Measurements from ENCODE around the gene PRR35. TPM values are rescaled to one million over a fixed set of nuclear protein-coding genes. Genes with fewer than 3 reads are reported as not detected.

Gene PRR35
- total RNA-seq (not detected), polyA plus RNA-seq (not detected)
- long read RNA-seq, donor 1 = 0 reads
- long read RNA-seq, donor 2 = 0 reads
- long read RNA-seq, donor 3 = 0 reads

DNA sequence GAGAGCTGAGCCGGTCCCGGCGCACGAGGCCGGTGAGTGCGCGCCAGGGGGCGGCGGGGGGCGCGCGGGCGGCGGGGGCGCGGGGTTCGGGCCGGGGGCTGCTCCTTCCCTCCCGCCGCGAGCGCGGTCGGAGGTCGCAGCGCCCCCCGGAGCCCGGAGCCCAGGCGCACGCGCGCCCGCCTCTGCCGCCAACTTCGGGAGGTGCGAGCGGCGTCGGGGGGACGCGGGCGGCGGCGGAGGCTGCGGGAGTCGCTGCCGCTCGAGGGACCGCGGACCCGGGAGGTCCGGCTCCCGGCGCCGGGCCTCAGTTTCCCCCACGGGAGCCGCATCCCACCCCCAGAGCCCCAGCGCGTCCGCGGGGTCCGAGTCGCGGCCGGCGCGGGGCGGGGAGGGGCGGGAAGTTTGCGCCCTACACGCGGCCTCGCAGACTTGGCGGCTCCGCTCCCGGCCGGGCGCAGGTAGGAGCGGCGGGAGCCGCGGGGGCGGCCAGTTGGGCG, at the start of gene PRR35:
Gene PRR35 (plus strand): TSS at position 191 of the 497 bp plus-strand sequence. CDS start 2,901 bp downstream, outside the sequence.
- H3K4me3 ChIP-seq = no peak within 1 kb of the TSS
- H3K36me3 ChIP-seq = no peaks in the 10 kb centered on the region
- H3K27me3 ChIP-seq = peaks cover 5 to 54% (median 42%) of the 10 kb centered on the region in 7 donors
- H3K27ac ChIP-seq = no peak within 1 kb of the TSS
- H3K9me3 ChIP-seq = no peaks in the 10 kb centered on the region
- DNase-seq (no peak), ATAC-seq (no peak)
- 1 to 2% methylated on average over 71 to 78 of the region's 84 CpGs for WGBS, 2 donors
- no peak for TF ChIP-seq CTCF (IDR thresholded peaks at IDR 0.05)
- peaks cover 3 to 12% (median 6%) of the 10 kb centered on the region in 9 donors for H3K4me1 ChIP-seq
- intact Hi-C loops (cut with DNase I) = no loop called here

DNA sequence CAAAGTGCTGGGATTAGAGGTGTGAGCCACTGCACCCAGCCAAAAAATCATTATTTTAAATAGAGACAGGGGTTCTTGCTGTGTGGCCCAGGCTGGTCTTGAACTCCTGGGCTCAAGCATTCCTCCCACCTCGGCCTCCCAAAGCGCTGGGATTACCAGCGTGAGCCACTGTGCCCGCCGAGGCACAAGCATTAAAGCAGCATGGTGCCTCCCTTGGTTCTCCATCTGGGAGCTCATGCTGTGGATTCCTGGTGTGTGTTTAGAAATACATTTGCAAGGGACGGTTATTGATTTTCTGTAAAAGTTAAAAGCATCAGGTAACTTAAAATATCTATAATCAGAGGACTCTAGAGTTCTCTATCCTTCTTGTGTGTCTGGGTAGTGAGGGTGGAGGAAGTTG, 47.4 kb upstream of the PRR35 start:
- H3K9me3 ChIP-seq = no peaks in the 10 kb centered on the region
- H3K36me3 ChIP-seq = peaks cover 0 to 72% (median 13%) of the 10 kb centered on the region in 9 donors
- intact Hi-C loops (cut with DNase I) = no loop called here
- DNase-seq = no peak
- no peaks in the 10 kb centered on the region for H3K4me1 ChIP-seq
- no peak overlapping the region for H3K4me3 ChIP-seq
- ATAC-seq = no peak
- 95 to 96% methylated on average over 6 of the region's 6 CpGs for WGBS, 2 donors
- no peak for TF ChIP-seq CTCF (IDR thresholded peaks at IDR 0.05)
- H3K27me3 ChIP-seq = no peaks in the 10 kb centered on the region
- no peak overlapping the region for H3K27ac ChIP-seq

DNA sequence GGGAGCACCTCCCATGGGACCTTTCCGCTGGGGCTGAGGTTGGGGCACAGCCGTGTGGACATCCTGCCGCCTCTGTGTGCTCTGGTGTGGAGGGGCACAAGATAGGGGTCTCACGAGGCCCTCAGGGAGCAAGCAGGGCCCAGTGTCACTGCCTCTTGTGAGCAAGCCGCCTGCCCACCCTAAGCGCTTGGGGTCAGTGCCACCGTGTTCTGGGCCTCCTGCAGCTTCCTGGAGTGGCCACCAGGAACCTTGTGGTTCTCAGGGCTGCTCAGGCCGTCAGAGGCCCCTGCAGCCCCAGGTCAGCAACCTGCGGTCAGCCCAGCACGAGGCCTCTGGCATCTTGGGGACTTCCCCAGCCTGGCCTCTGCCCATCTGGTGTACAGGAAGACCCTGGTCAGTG, 46.2 kb upstream of the PRR35 start:
- intact Hi-C loops (cut with DNase I) = no loop called here
- Histone ChIP-seq H3K27me3 (no peaks in the 10 kb centered on the region), H3K9me3 (no peaks in the 10 kb centered on the region), H3K4me1 (no peaks in the 10 kb centered on the region), H3K36me3 (peaks cover 0 to 76% (median 16%) of the 10 kb centered on the region in 9 donors), H3K27ac (no peak overlapping the region), H3K4me3 (no peak overlapping the region)
- ATAC-seq (no peak), DNase-seq (no peak)
- no peak for TF ChIP-seq CTCF (IDR thresholded peaks at IDR 0.05)
- WGBS, 2 donors = 85 to 92% methylated on average over 10 of the region's 10 CpGs

DNA sequence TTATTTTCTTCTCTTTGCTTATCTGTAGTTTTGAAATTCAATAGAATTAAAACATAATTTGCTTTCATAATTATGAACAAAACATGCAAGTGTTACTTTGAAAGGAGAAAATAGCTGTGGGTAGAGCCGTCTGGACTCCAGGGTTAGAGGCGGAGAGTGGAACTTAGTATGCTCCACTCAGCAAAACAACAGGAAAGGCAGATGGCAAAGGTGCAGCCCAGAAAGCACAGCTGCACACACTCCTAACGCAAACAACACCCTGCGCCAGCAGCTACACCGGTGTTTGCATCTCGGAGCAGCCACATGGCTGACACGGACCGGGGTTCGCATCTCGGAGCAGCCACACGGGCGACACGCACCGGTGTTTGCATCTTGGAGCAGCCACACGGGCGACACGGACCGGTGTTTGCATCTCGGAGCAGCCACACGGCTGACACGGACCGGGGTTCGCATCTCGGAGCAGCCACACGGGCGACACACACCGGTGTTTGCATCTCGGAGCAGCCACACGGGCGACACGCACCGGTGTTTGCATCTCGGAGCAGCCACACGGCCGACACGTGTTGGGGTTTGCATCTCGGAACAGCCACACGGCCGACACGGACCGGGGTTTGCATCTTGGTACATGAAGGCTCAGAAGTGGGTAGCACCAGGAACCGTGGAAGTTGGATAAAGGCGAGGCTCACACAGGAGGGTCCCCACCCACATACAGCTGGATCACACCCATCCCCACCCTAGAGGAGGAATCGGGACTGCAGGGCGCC, 44.8 kb upstream of the PRR35 start:
- DNase-seq = no peak
- intact Hi-C loops (cut with DNase I) = no loop called here
- Histone ChIP-seq H3K36me3 (peaks cover 0 to 78% (median 24%) of the 10 kb centered on the region in 9 donors), H3K9me3 (no peaks in the 10 kb centered on the region), H3K27ac (no peak overlapping the region), H3K4me1 (no peaks in the 10 kb centered on the region), H3K4me3 (no peak overlapping the region), H3K27me3 (no peaks in the 10 kb centered on the region)
- no peak for ATAC-seq
- no peak for TF ChIP-seq CTCF (IDR thresholded peaks at IDR 0.05)
- 94 to 95% methylated on average over 45 of the region's 45 CpGs for WGBS, 2 donors

Measured in heart right ventricle (tissue), 16 donors.